HEK293 (cell line): ENCODE measurements around the gene TRAPPC5.

Experiments used
- KLF16 ChIP-seq: fragments of 450-650 bp; formaldehyde crosslinking; IDR thresholded peaks from 2 replicates; pipeline ENCODE4 v1.5.1; 2017; ENCODE audit warnings: missing biosample characterization, missing genetic modification characterization
- YY1 ChIP-seq: fragments of 450-650 bp; formaldehyde crosslinking; IDR thresholded peaks from 2 replicates; pipeline ENCODE4 v1.5.1; 2018; ENCODE audit warnings: missing biosample characterization, missing genetic modification characterization
- ZBTB20 ChIP-seq: fragments of 450-650 bp; formaldehyde crosslinking; IDR thresholded peaks from 2 replicates; pipeline ENCODE4 v1.5.1; 2016; ENCODE audit warnings: missing biosample characterization, missing genetic modification characterization
- ZNF549 ChIP-seq: fragments of 450-650 bp; IDR thresholded peaks from 2 replicates; pipeline ENCODE4 v1.5.1; 2018; ENCODE audit warnings: missing biosample characterization, missing genetic modification characterization, mild to moderate bottlenecking, inconsistent platforms, moderate library complexity
- TF ChIP-seq, protein P1 (sequence below): fragments of 450-650 bp; IDR thresholded peaks from 2 replicates; pipeline ENCODE4 v1.5.1; 2018; ENCODE audit warnings: missing biosample characterization, mild to moderate bottlenecking, missing genetic modification characterization
- TF ChIP-seq, protein P2 (sequence below): fragments of 450-650 bp; formaldehyde crosslinking; IDR thresholded peaks from 2 replicates; pipeline ENCODE4 v1.5.1; 2017; ENCODE audit warnings: missing biosample characterization, missing genetic modification characterization
- TF ChIP-seq, protein P3 (sequence below): fragments of 450-650 bp; formaldehyde crosslinking; IDR thresholded peaks from 2 replicates; pipeline ENCODE4 v1.5.1; 2016; ENCODE audit warnings: missing biosample characterization, missing genetic modification characterization

DNA sequence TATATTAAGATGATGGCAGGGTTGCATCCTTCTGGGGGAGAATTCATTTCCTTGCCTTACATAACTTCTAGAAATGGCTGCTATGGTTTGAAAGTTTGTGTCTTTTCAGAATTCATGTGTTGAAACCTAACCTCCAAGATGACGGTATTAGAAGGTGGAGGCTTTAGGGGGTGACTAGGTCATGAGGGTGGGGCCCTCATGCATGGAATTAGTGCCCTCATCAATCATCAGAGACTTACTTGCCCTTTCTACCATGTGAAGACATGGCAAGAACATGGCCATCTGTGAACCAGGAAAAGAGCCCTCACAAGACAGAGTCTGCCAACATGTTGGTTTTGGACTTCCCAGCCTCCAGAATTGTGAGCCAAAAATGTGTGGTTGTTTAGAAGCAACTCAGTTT is 36.1 kb downstream of the TRAPPC5 start:
- TF ChIP-seq KLF16 (tag by site-specific recombination) (no peak), ZNF549 (tag by site-specific recombination) (no peak), ZBTB20 (no peak), YY1 (no peak)
- TF ChIP-seq, protein P1, sequence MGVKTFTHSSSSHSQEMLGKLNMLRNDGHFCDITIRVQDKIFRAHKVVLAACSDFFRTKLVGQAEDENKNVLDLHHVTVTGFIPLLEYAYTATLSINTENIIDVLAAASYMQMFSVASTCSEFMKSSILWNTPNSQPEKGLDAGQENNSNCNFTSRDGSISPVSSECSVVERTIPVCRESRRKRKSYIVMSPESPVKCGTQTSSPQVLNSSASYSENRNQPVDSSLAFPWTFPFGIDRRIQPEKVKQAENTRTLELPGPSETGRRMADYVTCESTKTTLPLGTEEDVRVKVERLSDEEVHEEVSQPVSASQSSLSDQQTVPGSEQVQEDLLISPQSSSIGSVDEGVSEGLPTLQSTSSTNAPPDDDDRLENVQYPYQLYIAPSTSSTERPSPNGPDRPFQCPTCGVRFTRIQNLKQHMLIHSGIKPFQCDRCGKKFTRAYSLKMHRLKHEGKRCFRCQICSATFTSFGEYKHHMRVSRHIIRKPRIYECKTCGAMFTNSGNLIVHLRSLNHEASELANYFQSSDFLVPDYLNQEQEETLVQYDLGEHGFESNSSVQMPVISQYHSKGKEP (tag by site-specific recombination), result no peak
- TF ChIP-seq, protein P2, sequence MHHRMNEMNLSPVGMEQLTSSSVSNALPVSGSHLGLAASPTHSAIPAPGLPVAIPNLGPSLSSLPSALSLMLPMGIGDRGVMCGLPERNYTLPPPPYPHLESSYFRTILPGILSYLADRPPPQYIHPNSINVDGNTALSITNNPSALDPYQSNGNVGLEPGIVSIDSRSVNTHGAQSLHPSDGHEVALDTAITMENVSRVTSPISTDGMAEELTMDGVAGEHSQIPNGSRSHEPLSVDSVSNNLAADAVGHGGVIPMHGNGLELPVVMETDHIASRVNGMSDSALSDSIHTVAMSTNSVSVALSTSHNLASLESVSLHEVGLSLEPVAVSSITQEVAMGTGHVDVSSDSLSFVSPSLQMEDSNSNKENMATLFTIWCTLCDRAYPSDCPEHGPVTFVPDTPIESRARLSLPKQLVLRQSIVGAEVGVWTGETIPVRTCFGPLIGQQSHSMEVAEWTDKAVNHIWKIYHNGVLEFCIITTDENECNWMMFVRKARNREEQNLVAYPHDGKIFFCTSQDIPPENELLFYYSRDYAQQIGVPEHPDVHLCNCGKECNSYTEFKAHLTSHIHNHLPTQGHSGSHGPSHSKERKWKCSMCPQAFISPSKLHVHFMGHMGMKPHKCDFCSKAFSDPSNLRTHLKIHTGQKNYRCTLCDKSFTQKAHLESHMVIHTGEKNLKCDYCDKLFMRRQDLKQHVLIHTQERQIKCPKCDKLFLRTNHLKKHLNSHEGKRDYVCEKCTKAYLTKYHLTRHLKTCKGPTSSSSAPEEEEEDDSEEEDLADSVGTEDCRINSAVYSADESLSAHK (tag by site-specific recombination), result no peak
- TF ChIP-seq, protein P3, sequence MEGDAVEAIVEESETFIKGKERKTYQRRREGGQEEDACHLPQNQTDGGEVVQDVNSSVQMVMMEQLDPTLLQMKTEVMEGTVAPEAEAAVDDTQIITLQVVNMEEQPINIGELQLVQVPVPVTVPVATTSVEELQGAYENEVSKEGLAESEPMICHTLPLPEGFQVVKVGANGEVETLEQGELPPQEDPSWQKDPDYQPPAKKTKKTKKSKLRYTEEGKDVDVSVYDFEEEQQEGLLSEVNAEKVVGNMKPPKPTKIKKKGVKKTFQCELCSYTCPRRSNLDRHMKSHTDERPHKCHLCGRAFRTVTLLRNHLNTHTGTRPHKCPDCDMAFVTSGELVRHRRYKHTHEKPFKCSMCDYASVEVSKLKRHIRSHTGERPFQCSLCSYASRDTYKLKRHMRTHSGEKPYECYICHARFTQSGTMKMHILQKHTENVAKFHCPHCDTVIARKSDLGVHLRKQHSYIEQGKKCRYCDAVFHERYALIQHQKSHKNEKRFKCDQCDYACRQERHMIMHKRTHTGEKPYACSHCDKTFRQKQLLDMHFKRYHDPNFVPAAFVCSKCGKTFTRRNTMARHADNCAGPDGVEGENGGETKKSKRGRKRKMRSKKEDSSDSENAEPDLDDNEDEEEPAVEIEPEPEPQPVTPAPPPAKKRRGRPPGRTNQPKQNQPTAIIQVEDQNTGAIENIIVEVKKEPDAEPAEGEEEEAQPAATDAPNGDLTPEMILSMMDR (tag by site-specific recombination), result no peak
